ENCODE data around the gene PASK. TPM values are rescaled to one million over a fixed set of nuclear protein-coding genes. Genes with fewer than 3 reads are reported as not detected.

Gene PASK
- polyA plus RNA-seq, 1 donor from 2014 or later, result 26.0 TPM

GRCh38 chr2:241070811-241071676 is 78.2 kb downstream of the PASK start:
- no peak overlapping the region for H3K9ac ChIP-seq (ENCODE audit: low read length)
- H2AFZ ChIP-seq (ENCODE audit: low read depth, low read length), result no peak overlapping the region
- no peaks in the 10 kb centered on the region for H3K79me2 ChIP-seq (replicated peaks; ENCODE audit: insufficient read depth, low read length)
- H3K27ac ChIP-seq (ENCODE audit: low read length), result no peak overlapping the region
- no peaks in the 10 kb centered on the region for H3K9me2 ChIP-seq (ENCODE audit: insufficient read depth, low read length)
- no peak overlapping the region for H3K4me2 ChIP-seq (ENCODE audit: low read length)
- no peaks in the 10 kb centered on the region for H3K36me3 ChIP-seq (ENCODE audit: insufficient read depth, low read length)
- no peaks in the 10 kb centered on the region for H4K20me1 ChIP-seq (ENCODE audit: insufficient read depth)
- H3K4me3 ChIP-seq (ENCODE audit: low read length), result no peak overlapping the region
- H3F3A ChIP-seq (ENCODE audit: insufficient read depth, low read length, poor library complexity, severe bottlenecking), result no peaks in the 10 kb centered on the region
- no peaks in the 10 kb centered on the region for H3K9me3 ChIP-seq (ENCODE audit: low read length)
- TF ChIP-seq CTCF (IDR thresholded peaks at IDR 0.05; ENCODE audit: poor library complexity, severe bottlenecking) (no peak), POLR2AphosphoS5 (IDR thresholded peaks at IDR 0.05) (no peak), EP300 (conservative IDR thresholded peaks at IDR 0.05; ENCODE audit: poor library complexity, severe bottlenecking) (no peak), MXI1 (conservative IDR thresholded peaks at IDR 0.05; ENCODE audit: poor library complexity, severe bottlenecking) (no peak)
- TF ChIP-seq, protein P1, sequence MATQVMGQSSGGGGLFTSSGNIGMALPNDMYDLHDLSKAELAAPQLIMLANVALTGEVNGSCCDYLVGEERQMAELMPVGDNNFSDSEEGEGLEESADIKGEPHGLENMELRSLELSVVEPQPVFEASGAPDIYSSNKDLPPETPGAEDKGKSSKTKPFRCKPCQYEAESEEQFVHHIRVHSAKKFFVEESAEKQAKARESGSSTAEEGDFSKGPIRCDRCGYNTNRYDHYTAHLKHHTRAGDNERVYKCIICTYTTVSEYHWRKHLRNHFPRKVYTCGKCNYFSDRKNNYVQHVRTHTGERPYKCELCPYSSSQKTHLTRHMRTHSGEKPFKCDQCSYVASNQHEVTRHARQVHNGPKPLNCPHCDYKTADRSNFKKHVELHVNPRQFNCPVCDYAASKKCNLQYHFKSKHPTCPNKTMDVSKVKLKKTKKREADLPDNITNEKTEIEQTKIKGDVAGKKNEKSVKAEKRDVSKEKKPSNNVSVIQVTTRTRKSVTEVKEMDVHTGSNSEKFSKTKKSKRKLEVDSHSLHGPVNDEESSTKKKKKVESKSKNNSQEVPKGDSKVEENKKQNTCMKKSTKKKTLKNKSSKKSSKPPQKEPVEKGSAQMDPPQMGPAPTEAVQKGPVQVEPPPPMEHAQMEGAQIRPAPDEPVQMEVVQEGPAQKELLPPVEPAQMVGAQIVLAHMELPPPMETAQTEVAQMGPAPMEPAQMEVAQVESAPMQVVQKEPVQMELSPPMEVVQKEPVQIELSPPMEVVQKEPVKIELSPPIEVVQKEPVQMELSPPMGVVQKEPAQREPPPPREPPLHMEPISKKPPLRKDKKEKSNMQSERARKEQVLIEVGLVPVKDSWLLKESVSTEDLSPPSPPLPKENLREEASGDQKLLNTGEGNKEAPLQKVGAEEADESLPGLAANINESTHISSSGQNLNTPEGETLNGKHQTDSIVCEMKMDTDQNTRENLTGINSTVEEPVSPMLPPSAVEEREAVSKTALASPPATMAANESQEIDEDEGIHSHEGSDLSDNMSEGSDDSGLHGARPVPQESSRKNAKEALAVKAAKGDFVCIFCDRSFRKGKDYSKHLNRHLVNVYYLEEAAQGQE (IDR thresholded peaks at IDR 0.05; ENCODE audit: borderline replicate concordance), result no peak
- H3K27me3 ChIP-seq (ENCODE audit: insufficient read depth, low read depth, low read length), result no peaks in the 10 kb centered on the region

DNA sequence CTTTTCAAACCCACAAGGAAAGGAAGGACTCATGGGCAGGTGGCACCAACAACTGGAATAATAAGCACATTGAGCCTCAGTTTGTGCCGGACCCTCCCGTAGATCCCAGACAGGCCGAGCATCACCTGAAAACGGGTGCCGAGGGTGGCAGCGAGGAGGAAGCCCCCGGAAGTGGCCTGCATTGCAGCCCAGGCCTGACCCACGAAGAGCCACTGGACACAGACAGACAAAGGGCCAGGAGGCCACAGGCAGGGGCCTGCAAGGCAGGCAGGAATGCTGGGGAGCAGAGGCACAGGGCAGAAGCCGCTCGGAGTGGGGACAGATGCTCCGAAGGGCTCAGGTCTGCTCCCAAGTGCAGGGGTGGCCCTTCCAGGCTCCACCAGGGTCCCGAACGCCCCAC is 78.9 kb downstream of the PASK start:
- H3K9me2 ChIP-seq (ENCODE audit: insufficient read depth, low read length), result no peaks in the 10 kb centered on the region
- H4K20me1 ChIP-seq (ENCODE audit: insufficient read depth), result no peaks in the 10 kb centered on the region
- H2AFZ ChIP-seq (ENCODE audit: low read depth, low read length), result no peak overlapping the region
- no peak overlapping the region for H3K27ac ChIP-seq (ENCODE audit: low read length)
- H3K79me2 ChIP-seq (replicated peaks; ENCODE audit: insufficient read depth, low read length), result no peaks in the 10 kb centered on the region
- H3K9me3 ChIP-seq (ENCODE audit: low read length), result no peaks in the 10 kb centered on the region
- H3F3A ChIP-seq (ENCODE audit: insufficient read depth, low read length, poor library complexity, severe bottlenecking), result no peaks in the 10 kb centered on the region
- H3K4me2 ChIP-seq (ENCODE audit: low read length), result no peak overlapping the region
- no peak for TF ChIP-seq POLR2AphosphoS5 (IDR thresholded peaks at IDR 0.05)
- TF ChIP-seq MXI1 (conservative IDR thresholded peaks at IDR 0.05; ENCODE audit: poor library complexity, severe bottlenecking), result no peak
- TF ChIP-seq SMC3 (conservative IDR thresholded peaks at IDR 0.05; ENCODE audit: poor library complexity), result no peak
- TF ChIP-seq TAF1 (IDR thresholded peaks at IDR 0.05; ENCODE audit: low read depth), result no peak
- H3K36me3 ChIP-seq (ENCODE audit: insufficient read depth, low read length), result no peaks in the 10 kb centered on the region
- no peak overlapping the region for H3K9ac ChIP-seq (ENCODE audit: low read length)
- no peaks in the 10 kb centered on the region for H3K27me3 ChIP-seq (ENCODE audit: insufficient read depth, low read depth, low read length)
- H3K4me3 ChIP-seq (ENCODE audit: low read length), result no peak overlapping the region

DNA sequence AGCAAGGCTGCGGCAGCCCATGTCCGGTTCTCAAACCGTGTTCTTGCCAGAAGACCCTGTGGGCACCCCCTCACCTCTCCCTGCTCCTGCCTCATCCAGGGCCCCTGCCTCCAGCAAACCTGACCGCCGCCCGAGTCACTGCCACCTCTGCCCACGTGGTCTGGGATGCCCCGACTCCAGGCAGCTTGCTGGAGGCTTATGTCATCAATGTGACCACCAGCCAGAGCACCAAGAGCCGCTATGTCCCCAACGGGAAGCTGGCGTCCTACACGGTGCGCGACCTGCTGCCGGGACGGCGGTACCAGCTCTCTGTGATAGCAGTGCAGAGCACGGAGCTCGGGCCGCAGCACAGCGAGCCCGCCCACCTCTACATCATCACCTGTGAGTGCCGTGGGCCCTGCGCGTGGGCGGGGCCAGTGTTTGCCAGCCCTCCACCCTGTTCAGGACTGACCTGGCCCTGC is 79.4 kb downstream of the PASK start:
- H3K79me2 ChIP-seq (replicated peaks; ENCODE audit: insufficient read depth, low read length), result no peaks in the 10 kb centered on the region
- H3K9me2 ChIP-seq (ENCODE audit: insufficient read depth, low read length), result no peaks in the 10 kb centered on the region
- no peaks in the 10 kb centered on the region for H4K20me1 ChIP-seq (ENCODE audit: insufficient read depth)
- no peaks in the 10 kb centered on the region for H3K9me3 ChIP-seq (ENCODE audit: low read length)
- H2AFZ ChIP-seq (ENCODE audit: low read depth, low read length), result no peak overlapping the region
- H3K4me3 ChIP-seq (ENCODE audit: low read length), result no peak overlapping the region
- H3K27ac ChIP-seq (ENCODE audit: low read length), result no peak overlapping the region
- H3K36me3 ChIP-seq (ENCODE audit: insufficient read depth, low read length), result no peaks in the 10 kb centered on the region
- H3K4me2 ChIP-seq (ENCODE audit: low read length), result no peak overlapping the region
- no peak overlapping the region for H3K9ac ChIP-seq (ENCODE audit: low read length)
- no peaks in the 10 kb centered on the region for H3F3A ChIP-seq (ENCODE audit: insufficient read depth, low read length, poor library complexity, severe bottlenecking)
- H3K27me3 ChIP-seq (ENCODE audit: insufficient read depth, low read depth, low read length), result no peaks in the 10 kb centered on the region
- TF ChIP-seq SMC3 (conservative IDR thresholded peaks at IDR 0.05; ENCODE audit: poor library complexity) (no peak), POLR2AphosphoS5 (IDR thresholded peaks at IDR 0.05) (no peak), RAD21 (conservative IDR thresholded peaks at IDR 0.05) (no peak), EP300 (conservative IDR thresholded peaks at IDR 0.05; ENCODE audit: poor library complexity, severe bottlenecking) (no peak), TAF1 (IDR thresholded peaks at IDR 0.05; ENCODE audit: low read depth) (no peak), EZH2 (IDR thresholded peaks at IDR 0.05; ENCODE audit: borderline replicate concordance, insufficient read depth, low read length, poor library complexity, severe bottlenecking) (no peak)
- TF ChIP-seq, protein P1 (IDR thresholded peaks at IDR 0.05; ENCODE audit: borderline replicate concordance), result no peak
